OCI-LY1 (cell line): ENCODE results near the gene ZNF362.

Experiments used
- CTCF ChIP-seq: fragments of 200-600 bp; sonication (generic), shearing (Covaris generic); IDR thresholded peaks from 2 replicates; pipeline ENCODE4 v1.5.1; 2017; ENCODE audit warnings: mild to moderate bottlenecking, antibody characterized with exemption, low read length, moderate library complexity, mixed read lengths
- EZH2 ChIP-seq: fragments of 200-600 bp; sonication (generic), shearing (Covaris generic); IDR thresholded peaks from 2 replicates; pipeline ENCODE4 v1.8.0; 2017; ENCODE audit warnings: borderline replicate concordance, mixed run types, mild to moderate bottlenecking, antibody characterized with exemption, low read length, moderate library complexity, mixed read lengths

GRCh38 chr1:33292726-33293340 lies 36.5 kb downstream of the ZNF362 start:
- TF ChIP-seq CTCF, result no peak
- no peak for TF ChIP-seq EZH2
